Measurements from ENCODE around the gene PCDHGC5. TPM values are rescaled to one million over a fixed set of nuclear protein-coding genes. Genes with fewer than 3 reads are reported as not detected.
A peak's percentile ranks its signal among the peaks of the same experiment; 100 is the strongest.

PCDHGC5 gene
- total and polyA plus RNA-seq, 2 donors from 2014 or later, result 1.4 TPM; not detected in 1

DNA sequence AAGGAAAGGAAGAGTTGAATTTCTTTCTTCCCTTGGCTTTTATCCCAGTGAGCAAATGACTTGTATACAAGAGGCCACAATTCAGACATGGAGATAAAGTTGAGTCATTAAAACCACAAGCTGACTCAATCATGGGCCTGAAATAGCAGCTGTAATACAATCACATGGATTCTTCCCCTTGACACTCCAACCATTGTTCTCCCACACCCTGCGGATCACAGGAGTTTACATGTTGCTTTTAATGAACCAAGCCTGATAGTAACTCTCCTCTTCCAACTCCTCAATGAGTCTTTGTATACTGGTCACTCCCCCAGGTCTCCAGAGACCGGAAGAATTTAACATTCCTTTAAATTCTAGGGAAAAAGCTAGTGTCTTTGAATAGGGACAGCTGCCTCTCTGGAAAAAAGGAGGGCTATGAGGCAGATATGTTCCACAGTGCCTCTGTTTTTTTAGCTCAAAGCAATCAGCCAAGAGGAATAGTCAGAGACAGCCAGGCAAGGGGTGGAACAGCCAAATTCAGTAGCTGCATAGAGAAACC, 32.4 kb downstream of the PCDHGC5 start:
- H3K9me3 ChIP-seq (ENCODE audit: control insufficient read depth in 2 of 3, insufficient read depth in 1 of 3, low read length in 3 of 3), result no peaks in the 10 kb centered on the region
- TF ChIP-seq, protein P1, sequence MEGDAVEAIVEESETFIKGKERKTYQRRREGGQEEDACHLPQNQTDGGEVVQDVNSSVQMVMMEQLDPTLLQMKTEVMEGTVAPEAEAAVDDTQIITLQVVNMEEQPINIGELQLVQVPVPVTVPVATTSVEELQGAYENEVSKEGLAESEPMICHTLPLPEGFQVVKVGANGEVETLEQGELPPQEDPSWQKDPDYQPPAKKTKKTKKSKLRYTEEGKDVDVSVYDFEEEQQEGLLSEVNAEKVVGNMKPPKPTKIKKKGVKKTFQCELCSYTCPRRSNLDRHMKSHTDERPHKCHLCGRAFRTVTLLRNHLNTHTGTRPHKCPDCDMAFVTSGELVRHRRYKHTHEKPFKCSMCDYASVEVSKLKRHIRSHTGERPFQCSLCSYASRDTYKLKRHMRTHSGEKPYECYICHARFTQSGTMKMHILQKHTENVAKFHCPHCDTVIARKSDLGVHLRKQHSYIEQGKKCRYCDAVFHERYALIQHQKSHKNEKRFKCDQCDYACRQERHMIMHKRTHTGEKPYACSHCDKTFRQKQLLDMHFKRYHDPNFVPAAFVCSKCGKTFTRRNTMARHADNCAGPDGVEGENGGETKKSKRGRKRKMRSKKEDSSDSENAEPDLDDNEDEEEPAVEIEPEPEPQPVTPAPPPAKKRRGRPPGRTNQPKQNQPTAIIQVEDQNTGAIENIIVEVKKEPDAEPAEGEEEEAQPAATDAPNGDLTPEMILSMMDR (IDR thresholded peaks at IDR 0.05; ENCODE audit: borderline replicate concordance, extremely low read depth, insufficient read depth), result no peak
- H3K4me3 ChIP-seq (ENCODE audit: low read length in 3 of 3), result no peak overlapping the region
- peak in 3 of 5 donors; percentile 59 to 94 (median 89) for DNase-seq
- no peak for FAIRE-seq
- H3K27me3 ChIP-seq (ENCODE audit: control insufficient read depth, insufficient read depth, low read length), result no peaks in the 10 kb centered on the region
- H3K27ac ChIP-seq (ENCODE audit: low read depth in 2 of 2, low read length in 2 of 2), result peak overlapping the region in 1 of 2 donors; percentile 36
- intact Hi-C loops (cut with DNase I), result no loop called here
- peaks cover 7 to 10% (median 10%) of the 10 kb centered on the region in 3 donors for H3K4me1 ChIP-seq (ENCODE audit: control insufficient read depth in 2 of 3, insufficient read depth in 2 of 3, low read depth in 1 of 3, low read length in 3 of 3)
- H3K36me3 ChIP-seq (ENCODE audit: control insufficient read depth in 2 of 3, insufficient read depth in 3 of 3, low read length in 3 of 3), result peaks cover 7 to 58% (median 31%) of the 10 kb centered on the region in 3 donors
- no peak overlapping the region for H3K9ac ChIP-seq (ENCODE audit: low read length in 3 of 3)

DNA sequence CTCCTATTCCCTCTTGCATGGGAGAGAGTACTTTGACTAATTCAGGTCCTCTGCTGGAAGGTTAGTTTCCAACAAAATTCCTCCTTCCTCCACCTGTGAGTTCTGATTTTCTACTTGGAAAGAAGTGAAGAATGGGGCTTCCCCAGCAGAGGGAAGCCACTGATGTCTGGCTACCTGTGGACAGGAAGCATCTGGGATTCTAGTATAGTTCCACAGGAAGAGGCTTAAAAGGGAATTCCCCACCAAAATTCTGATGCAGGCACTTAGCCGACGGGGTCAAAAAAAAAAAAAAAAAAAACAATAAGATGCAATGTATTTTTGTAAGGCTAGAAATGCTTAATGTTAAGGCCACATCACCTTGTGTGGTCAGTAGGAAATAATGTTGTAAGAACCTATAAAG, 33.4 kb downstream of the PCDHGC5 start:
- intact Hi-C loops (cut with DNase I), result no loop called here
- Histone ChIP-seq H3K4me1 (ENCODE audit: control insufficient read depth in 2 of 3, insufficient read depth in 2 of 3, low read depth in 1 of 3, low read length in 3 of 3) (peaks cover 7 to 10% (median 10%) of the 10 kb centered on the region in 3 donors), H3K27me3 (ENCODE audit: control insufficient read depth, insufficient read depth, low read length) (no peaks in the 10 kb centered on the region), H3K4me3 (ENCODE audit: low read length in 3 of 3) (no peak overlapping the region), H3K27ac (ENCODE audit: low read depth in 2 of 2, low read length in 2 of 2) (no peak overlapping the region), H3K9me3 (ENCODE audit: control insufficient read depth in 2 of 3, insufficient read depth in 1 of 3, low read length in 3 of 3) (no peaks in the 10 kb centered on the region), H3K9ac (ENCODE audit: low read length in 3 of 3) (no peak overlapping the region), H3K36me3 (ENCODE audit: control insufficient read depth in 2 of 3, insufficient read depth in 3 of 3, low read length in 3 of 3) (peaks cover 7 to 52% (median 32%) of the 10 kb centered on the region in 3 donors)
- FAIRE-seq (no peak), DNase-seq (peak in 1 of 5 donors; percentile 4)
- TF ChIP-seq, protein P1 (IDR thresholded peaks at IDR 0.05; ENCODE audit: borderline replicate concordance, extremely low read depth, insufficient read depth), result no peak

DNA sequence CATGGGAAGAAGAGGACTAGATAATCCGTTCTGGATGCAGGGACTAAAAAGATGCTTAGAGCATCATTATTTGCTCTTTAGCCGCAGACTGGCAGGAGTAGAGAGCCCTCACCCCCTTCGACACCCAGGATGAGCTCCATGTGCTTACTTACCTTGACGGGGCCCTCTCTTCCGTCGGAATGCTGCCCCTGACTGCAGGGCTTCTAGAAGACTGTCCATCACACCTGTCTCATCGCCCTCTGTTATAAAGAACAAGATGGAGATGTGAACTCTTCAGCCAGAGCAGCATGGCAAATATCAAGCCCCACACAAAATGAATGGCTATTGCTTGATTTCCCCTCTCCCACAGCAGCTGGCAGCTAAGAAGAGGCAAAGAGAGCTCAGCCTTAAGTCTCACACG, 35.1 kb downstream of the PCDHGC5 start:
- DNase-seq, result peak in 1 of 5 donors; percentile 15
- Histone ChIP-seq H3K9me3 (ENCODE audit: control insufficient read depth in 2 of 3, insufficient read depth in 1 of 3, low read length in 3 of 3) (no peaks in the 10 kb centered on the region), H3K4me1 (ENCODE audit: control insufficient read depth in 2 of 3, insufficient read depth in 2 of 3, low read depth in 1 of 3, low read length in 3 of 3) (peaks cover 9 to 10% (median 10%) of the 10 kb centered on the region in 3 donors), H3K36me3 (ENCODE audit: control insufficient read depth in 2 of 3, insufficient read depth in 3 of 3, low read length in 3 of 3) (peaks cover 5 to 58% (median 38%) of the 10 kb centered on the region in 3 donors), H3K27ac (ENCODE audit: low read depth in 2 of 2, low read length in 2 of 2) (no peak overlapping the region), H3K27me3 (ENCODE audit: control insufficient read depth, insufficient read depth, low read length) (no peaks in the 10 kb centered on the region), H3K9ac (ENCODE audit: low read length in 3 of 3) (no peak overlapping the region), H3K4me3 (ENCODE audit: low read length in 3 of 3) (no peak overlapping the region)
- intact Hi-C loops (cut with DNase I), result no loop called here
- TF ChIP-seq, protein P1 (IDR thresholded peaks at IDR 0.05; ENCODE audit: borderline replicate concordance, extremely low read depth, insufficient read depth), result no peak
- FAIRE-seq, result no peak

Measured in kidney (tissue), 14 donors.